GM12865 (cell line): ENCODE results near the gene LMF2.
A peak's percentile ranks its signal among the peaks of the same experiment; 100 is the strongest.

Experiments
- DNase-seq: peaks from one replicate; pipeline ENCODE4 v3.0.0; 2010; ENCODE audit warnings: low read depth
- H3K4me3 ChIP-seq: 2 replicates; pipeline ENCODE4 v1.5.1; 2011; ENCODE audit warnings: mild to moderate bottlenecking, low read depth, low read length, control low read depth
- CTCF ChIP-seq: IDR thresholded peaks from 2 replicates; pipeline ENCODE4 v1.5.1; 2011; ENCODE audit warnings: low read length, control low read depth, low read depth, inconsistent platforms; ENCODE audit not compliant: insufficient read depth; ENCODE audit errors: missing control alignments

Gene LMF2

DNA sequence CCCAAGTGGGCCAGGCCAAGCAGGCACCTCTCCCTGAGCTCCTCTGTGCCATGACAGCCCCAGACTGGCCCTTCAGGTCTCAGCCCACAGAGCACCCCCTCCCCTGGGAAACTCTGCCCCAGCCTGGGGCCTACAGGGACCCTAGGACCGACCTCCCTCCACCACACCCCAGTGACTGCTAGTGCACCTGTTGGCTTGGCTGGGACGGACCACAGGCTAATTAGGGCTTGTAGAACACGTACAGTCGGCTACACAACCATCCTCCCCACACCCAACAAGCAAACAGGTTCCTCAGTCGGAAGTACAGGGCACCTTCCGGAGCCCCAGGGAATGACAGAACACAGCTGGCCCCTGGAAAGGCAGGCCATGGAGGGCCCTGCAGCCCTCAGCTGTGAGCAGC, 37.0 kb downstream of the LMF2 start:
- H3K4me3 ChIP-seq = no peak overlapping the region; the same call in 1 of the 2 replicates

DNA sequence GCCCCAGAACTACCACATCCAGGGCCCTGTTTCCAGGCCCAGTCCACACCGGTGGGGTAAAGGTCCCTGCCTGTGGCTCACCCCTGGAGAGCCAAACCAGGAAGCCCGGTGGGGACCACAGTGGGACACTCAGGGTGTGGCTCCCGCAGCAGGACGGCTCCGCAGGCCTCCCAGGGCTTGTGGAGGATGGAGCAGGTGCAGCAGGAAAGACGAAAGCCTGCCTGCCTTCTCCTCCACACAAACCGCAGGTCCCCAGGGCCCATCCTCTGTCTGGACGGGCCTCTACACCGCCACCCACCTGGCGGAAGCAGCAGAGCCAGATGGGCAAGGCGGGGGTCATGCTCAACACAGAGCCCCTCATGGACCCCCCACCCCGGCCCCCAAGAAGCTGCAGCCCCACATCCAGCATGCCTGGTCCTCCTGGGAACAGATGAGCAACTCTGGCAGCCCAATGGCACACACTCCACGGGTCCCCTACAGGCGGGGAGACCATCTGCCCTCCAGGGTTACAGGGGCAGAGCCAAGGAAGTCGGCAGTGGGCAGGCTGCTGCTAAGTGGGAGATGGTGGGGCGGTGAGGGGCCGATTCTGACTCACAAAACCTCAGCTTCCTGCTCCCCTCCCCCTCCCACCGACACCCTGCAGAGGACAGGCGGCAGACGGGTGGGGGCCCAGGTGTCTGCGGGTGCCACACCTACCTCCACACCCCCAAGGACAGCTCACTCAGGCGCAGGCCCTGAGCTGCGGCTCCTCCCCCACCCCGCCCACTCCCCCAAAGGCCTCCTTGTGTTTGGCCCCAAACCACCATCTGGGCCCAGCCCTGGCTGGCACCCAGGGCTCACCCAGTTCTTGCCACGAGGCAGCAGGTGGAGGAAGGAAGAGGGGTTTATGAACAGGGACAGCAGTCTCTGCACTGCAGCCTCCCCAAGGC, 37.9 kb downstream of the LMF2 start:
- TF ChIP-seq CTCF = peak; percentile 14
- peak; percentile 98 for DNase-seq
- peak overlapping the region; percentile 32 for H3K4me3 ChIP-seq

More for the DNA sequence above, 37.0 kb downstream of the LMF2 start:
- no peak for TF ChIP-seq CTCF
- DNase-seq = peak; percentile 53

GRCh38 chr22:50468626-50469025, 38.9 kb downstream of the LMF2 start:
- DNase-seq = no peak
- TF ChIP-seq CTCF = no peak
- H3K4me3 ChIP-seq = no peak overlapping the region

DNA sequence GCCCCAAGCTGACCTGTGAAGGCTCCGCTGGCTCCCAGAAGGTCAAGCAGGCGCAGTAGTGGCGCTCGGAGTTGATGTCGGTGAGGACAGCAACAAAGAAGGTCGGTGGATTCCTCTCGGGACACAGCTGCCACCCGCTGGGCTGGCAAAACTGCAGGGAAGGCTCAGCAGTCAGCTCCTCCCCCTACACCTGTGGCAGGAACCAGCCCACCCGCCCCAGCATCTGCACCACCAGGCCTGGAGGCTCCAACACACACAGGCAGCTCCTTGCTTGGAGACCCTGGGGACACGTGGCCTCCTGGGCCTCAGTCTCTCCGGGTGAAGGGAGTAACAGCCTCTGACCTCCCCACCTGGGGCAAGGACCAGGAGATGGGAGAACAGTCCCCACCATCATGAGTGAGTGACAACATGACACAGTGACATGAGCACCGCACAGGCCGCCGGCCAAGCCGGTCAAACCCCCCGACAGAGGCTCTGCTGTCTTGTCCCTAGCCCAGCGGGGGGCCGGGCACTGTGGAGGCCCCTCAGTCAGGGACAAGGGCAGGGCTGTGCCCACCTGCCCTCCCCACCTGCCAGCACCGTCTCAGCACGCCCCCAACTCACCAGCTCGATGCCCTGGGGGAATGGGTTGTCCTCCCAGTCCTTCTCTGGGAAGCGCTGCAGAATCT, 39.6 kb downstream of the LMF2 start:
- no peak for TF ChIP-seq CTCF
- H3K4me3 ChIP-seq = no peak overlapping the region
- DNase-seq = no peak

- H3K4me3 ChIP-seq = no peak overlapping the region
- DNase-seq = no peak
- TF ChIP-seq CTCF = no peak
These were observed 40.2 kb downstream of the LMF2 start for GRCh38 chr22:50467341-50467740.

GRCh38 chr22:50465066-50465930, 42.2 kb downstream of the LMF2 start:
- TF ChIP-seq CTCF = no peak
- no peak for DNase-seq
- no peak overlapping the region for H3K4me3 ChIP-seq
